ENCODE data around the gene ADARB2. TPM values are rescaled to one million over a fixed set of nuclear protein-coding genes. Genes with fewer than 3 reads are reported as not detected.

ADARB2 gene
- total and polyA plus RNA-seq, 4 donors: 0.55 to 0.70 (median 0.59) TPM; not detected in 1

DNA sequence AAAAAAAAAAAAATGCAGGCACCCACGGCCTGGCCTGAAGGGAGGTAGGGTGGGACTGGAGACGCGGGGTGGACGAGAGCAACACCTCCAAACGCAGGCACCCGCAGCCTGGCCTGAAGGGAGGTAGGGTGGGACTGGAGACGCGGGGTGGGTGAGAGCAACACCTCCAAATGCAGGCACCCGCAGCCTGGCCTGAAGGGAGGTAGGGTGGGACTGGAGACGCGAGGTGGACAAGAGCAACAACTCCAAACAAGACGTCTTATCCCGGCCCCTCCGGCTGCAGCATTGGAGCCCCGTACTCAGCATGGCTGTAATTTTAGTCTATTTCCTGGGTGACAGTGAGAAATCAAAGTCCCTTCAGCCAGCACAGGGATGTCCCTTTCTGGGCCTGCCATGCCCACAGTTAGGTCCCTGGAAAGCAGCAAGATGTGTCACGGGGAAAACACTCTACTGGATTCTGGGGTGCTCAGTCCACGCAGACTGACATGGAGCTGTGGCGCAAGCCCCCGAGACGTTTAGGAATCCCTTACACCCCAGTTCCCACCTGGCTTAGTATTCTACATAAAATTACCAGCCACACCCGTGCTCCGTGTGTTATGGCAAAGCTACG lies 561.3 kb downstream of the ADARB2 start:
- Histone ChIP-seq H3K4me1 (ENCODE audit: control insufficient read depth in 4 of 4, insufficient read depth in 4 of 4, low read length in 3 of 4) (no peaks in the 10 kb centered on the region), H3K27me3 (ENCODE audit: control insufficient read depth in 4 of 4, insufficient read depth in 4 of 4, low read length in 3 of 4) (peaks cover 0 to under 1% (median 0%) of the 10 kb centered on the region in 4 donors), H3K9ac (ENCODE audit: low read depth in 1 of 2, low read length in 2 of 2) (no peak overlapping the region), H3K9me3 (ENCODE audit: control insufficient read depth in 4 of 4, low read length in 3 of 4) (no peaks in the 10 kb centered on the region), H3K4me3 (ENCODE audit: low read depth in 1 of 3, low read length in 3 of 3) (no peak overlapping the region), H3K27ac (ENCODE audit: low read depth in 1 of 2, low read length in 2 of 2) (no peak overlapping the region), H3K36me3 (ENCODE audit: control insufficient read depth in 4 of 4, insufficient read depth in 3 of 4, low read depth in 1 of 4, low read length in 3 of 4) (no peaks in the 10 kb centered on the region)
- TF ChIP-seq, protein P1, sequence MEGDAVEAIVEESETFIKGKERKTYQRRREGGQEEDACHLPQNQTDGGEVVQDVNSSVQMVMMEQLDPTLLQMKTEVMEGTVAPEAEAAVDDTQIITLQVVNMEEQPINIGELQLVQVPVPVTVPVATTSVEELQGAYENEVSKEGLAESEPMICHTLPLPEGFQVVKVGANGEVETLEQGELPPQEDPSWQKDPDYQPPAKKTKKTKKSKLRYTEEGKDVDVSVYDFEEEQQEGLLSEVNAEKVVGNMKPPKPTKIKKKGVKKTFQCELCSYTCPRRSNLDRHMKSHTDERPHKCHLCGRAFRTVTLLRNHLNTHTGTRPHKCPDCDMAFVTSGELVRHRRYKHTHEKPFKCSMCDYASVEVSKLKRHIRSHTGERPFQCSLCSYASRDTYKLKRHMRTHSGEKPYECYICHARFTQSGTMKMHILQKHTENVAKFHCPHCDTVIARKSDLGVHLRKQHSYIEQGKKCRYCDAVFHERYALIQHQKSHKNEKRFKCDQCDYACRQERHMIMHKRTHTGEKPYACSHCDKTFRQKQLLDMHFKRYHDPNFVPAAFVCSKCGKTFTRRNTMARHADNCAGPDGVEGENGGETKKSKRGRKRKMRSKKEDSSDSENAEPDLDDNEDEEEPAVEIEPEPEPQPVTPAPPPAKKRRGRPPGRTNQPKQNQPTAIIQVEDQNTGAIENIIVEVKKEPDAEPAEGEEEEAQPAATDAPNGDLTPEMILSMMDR (IDR thresholded peaks at IDR 0.05; ENCODE audit: low read depth, low read length, missing input control): no peak
- no peak for TF ChIP-seq FOXA2 (IDR thresholded peaks at IDR 0.05)
- TF ChIP-seq RAD21 (IDR thresholded peaks at IDR 0.05): no peak
- TF ChIP-seq EGR1 (IDR thresholded peaks at IDR 0.05; ENCODE audit: low read depth in 2 of 2): no peak
- TF ChIP-seq, protein P2, sequence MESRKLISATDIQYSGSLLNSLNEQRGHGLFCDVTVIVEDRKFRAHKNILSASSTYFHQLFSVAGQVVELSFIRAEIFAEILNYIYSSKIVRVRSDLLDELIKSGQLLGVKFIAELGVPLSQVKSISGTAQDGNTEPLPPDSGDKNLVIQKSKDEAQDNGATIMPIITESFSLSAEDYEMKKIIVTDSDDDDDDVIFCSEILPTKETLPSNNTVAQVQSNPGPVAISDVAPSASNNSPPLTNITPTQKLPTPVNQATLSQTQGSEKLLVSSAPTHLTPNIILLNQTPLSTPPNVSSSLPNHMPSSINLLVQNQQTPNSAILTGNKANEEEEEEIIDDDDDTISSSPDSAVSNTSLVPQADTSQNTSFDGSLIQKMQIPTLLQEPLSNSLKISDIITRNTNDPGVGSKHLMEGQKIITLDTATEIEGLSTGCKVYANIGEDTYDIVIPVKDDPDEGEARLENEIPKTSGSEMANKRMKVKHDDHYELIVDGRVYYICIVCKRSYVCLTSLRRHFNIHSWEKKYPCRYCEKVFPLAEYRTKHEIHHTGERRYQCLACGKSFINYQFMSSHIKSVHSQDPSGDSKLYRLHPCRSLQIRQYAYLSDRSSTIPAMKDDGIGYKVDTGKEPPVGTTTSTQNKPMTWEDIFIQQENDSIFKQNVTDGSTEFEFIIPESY (IDR thresholded peaks at IDR 0.05): no peak
- no peak for TF ChIP-seq FOXA1 (IDR thresholded peaks at IDR 0.05)
- DNase-seq (ENCODE audit: low spot score): no peak
- WGBS: 89% methylated on average over 23 of the region's 23 CpGs

DNA sequence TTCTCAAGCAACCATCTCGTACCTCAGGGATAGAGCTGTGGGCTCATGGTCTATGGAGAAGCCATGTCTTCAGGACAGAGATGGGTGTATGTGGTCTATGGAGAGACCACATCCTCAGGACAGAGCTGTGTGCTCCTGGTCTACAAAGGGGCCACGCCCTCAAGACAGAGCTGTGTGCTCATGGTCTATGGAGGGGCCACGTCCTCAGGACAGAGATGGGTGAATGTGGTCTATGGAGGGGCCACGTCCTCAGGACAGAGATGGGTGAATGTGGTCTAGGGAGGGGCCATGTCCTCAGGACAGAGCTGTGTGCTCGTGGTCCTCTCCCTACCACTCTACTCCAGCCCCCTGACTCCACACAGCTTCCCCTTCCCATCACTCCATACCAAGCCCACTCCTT lies 563.3 kb downstream of the ADARB2 start:
- Histone ChIP-seq H3K4me1 (ENCODE audit: control insufficient read depth in 4 of 4, insufficient read depth in 4 of 4, low read length in 3 of 4) (no peaks in the 10 kb centered on the region), H3K4me3 (ENCODE audit: low read depth in 1 of 3, low read length in 3 of 3) (no peak overlapping the region), H3K27me3 (ENCODE audit: control insufficient read depth in 4 of 4, insufficient read depth in 4 of 4, low read length in 3 of 4) (peaks cover 0 to 3% (median 0%) of the 10 kb centered on the region in 4 donors), H3K9me3 (ENCODE audit: control insufficient read depth in 4 of 4, low read length in 3 of 4) (no peaks in the 10 kb centered on the region), H3K27ac (ENCODE audit: low read depth in 1 of 2, low read length in 2 of 2) (no peak overlapping the region), H3K36me3 (ENCODE audit: control insufficient read depth in 4 of 4, insufficient read depth in 3 of 4, low read depth in 1 of 4, low read length in 3 of 4) (no peaks in the 10 kb centered on the region), H3K9ac (ENCODE audit: low read depth in 1 of 2, low read length in 2 of 2) (no peak overlapping the region)
- 74% methylated on average over 5 of the region's 5 CpGs for WGBS
- TF ChIP-seq, protein P1 (IDR thresholded peaks at IDR 0.05; ENCODE audit: low read depth, low read length, missing input control): no peak
- TF ChIP-seq, protein P2 (IDR thresholded peaks at IDR 0.05): no peak
- no peak for TF ChIP-seq NR2F2 (IDR thresholded peaks at IDR 0.05)
- TF ChIP-seq, protein P3, sequence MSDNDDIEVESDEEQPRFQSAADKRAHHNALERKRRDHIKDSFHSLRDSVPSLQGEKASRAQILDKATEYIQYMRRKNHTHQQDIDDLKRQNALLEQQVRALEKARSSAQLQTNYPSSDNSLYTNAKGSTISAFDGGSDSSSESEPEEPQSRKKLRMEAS (IDR thresholded peaks at IDR 0.05): no peak
- no peak for TF ChIP-seq TAF1 (conservative IDR thresholded peaks at IDR 0.05)
- TF ChIP-seq RAD21 (IDR thresholded peaks at IDR 0.05): no peak
- no peak for TF ChIP-seq SP1 (IDR thresholded peaks at IDR 0.05)
- TF ChIP-seq, protein P4, sequence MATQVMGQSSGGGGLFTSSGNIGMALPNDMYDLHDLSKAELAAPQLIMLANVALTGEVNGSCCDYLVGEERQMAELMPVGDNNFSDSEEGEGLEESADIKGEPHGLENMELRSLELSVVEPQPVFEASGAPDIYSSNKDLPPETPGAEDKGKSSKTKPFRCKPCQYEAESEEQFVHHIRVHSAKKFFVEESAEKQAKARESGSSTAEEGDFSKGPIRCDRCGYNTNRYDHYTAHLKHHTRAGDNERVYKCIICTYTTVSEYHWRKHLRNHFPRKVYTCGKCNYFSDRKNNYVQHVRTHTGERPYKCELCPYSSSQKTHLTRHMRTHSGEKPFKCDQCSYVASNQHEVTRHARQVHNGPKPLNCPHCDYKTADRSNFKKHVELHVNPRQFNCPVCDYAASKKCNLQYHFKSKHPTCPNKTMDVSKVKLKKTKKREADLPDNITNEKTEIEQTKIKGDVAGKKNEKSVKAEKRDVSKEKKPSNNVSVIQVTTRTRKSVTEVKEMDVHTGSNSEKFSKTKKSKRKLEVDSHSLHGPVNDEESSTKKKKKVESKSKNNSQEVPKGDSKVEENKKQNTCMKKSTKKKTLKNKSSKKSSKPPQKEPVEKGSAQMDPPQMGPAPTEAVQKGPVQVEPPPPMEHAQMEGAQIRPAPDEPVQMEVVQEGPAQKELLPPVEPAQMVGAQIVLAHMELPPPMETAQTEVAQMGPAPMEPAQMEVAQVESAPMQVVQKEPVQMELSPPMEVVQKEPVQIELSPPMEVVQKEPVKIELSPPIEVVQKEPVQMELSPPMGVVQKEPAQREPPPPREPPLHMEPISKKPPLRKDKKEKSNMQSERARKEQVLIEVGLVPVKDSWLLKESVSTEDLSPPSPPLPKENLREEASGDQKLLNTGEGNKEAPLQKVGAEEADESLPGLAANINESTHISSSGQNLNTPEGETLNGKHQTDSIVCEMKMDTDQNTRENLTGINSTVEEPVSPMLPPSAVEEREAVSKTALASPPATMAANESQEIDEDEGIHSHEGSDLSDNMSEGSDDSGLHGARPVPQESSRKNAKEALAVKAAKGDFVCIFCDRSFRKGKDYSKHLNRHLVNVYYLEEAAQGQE (IDR thresholded peaks at IDR 0.05): no peak
- TF ChIP-seq FOXA1 (IDR thresholded peaks at IDR 0.05): no peak
- no peak for TF ChIP-seq JUND (IDR thresholded peaks at IDR 0.05)
- no peak for TF ChIP-seq RXRA (IDR thresholded peaks at IDR 0.05)
- TF ChIP-seq EGR1 (IDR thresholded peaks at IDR 0.05; ENCODE audit: low read depth in 2 of 2): no peak
- no peak for DNase-seq (ENCODE audit: low spot score)
